Endodermal cell (in vitro differentiated cells): Measurements from ENCODE around the gene PSMC3. TPM values are rescaled to one million over a fixed set of nuclear protein-coding genes. Genes with fewer than 3 reads are reported as not detected.

Experiments
- DNase-seq: peaks from one replicate; pipeline ENCODE4 v3.0.0-alpha.2; 2017
- H3K27ac ChIP-seq: 2 replicates; pipeline ENCODE4 v1.5.1; 2013; ENCODE audit warnings: mild to moderate bottlenecking, low read depth, low read length, moderate library complexity
- H3K27me3 ChIP-seq: 2 replicates; pipeline ENCODE4 v1.6.1; 2013; ENCODE audit warnings: mild to moderate bottlenecking, low read length, moderate library complexity; ENCODE audit not compliant: insufficient read depth, control insufficient read depth, poor library complexity, severe bottlenecking
- H3K36me3 ChIP-seq: 2 replicates; pipeline ENCODE4 v1.7.0; 2013; ENCODE audit warnings: mild to moderate bottlenecking, low read length, moderate library complexity; ENCODE audit not compliant: control insufficient read depth, insufficient read depth
- H3K4me1 ChIP-seq: one replicate; pipeline ENCODE4 v1.7.0; 2013; ENCODE audit warnings: low read length; ENCODE audit not compliant: control insufficient read depth, insufficient read depth
- H3K4me3 ChIP-seq: 2 replicates; pipeline ENCODE4 v1.5.1; 2013; ENCODE audit warnings: mild to moderate bottlenecking, low read length, moderate library complexity
- H3K9ac ChIP-seq: 2 replicates; pipeline ENCODE4 v1.6.1; 2013; ENCODE audit warnings: mild to moderate bottlenecking, low read length, moderate library complexity; ENCODE audit not compliant: poor library complexity, severe bottlenecking; ENCODE audit errors: extremely low read depth
- H3K9me3 ChIP-seq: 2 replicates; pipeline ENCODE4 v1.6.1; 2013; ENCODE audit warnings: mild to moderate bottlenecking, low read length, moderate library complexity; ENCODE audit not compliant: control insufficient read depth
- H3K27ac Mint-ChIP-seq: 2 replicates; pipeline ENCODE4 v1.8.0; 2020; ENCODE audit warnings: mixed read lengths
- H3K27me3 Mint-ChIP-seq: 2 replicates; pipeline ENCODE4 v1.8.0; 2021; ENCODE audit warnings: mild to moderate bottlenecking, mixed read lengths; ENCODE audit not compliant: insufficient read depth
- H3K36me3 Mint-ChIP-seq: 2 replicates; pipeline ENCODE4 v1.8.0; 2020; ENCODE audit warnings: low read depth, mixed read lengths
- H3K4me1 Mint-ChIP-seq: 2 replicates; pipeline ENCODE4 v1.8.0; 2020; ENCODE audit warnings: mixed read lengths
- H3K4me3 Mint-ChIP-seq: 2 replicates; pipeline ENCODE4 v1.8.0; 2020; ENCODE audit warnings: mild to moderate bottlenecking, moderate library complexity, mixed read lengths
- H3K9me3 Mint-ChIP-seq: 2 replicates; pipeline ENCODE4 v1.8.0; 2020; ENCODE audit warnings: mild to moderate bottlenecking, mixed read lengths
- CTCF ChIP-seq: fragments of 200-600 bp; sonication (generic); conservative IDR thresholded peaks from 2 replicates; pipeline ENCODE4 v1.5.0; 2021; ENCODE audit warnings: antibody characterized with exemption, mild to moderate bottlenecking
- WGBS, 2 experiments: methylation state at CpG; one replicate each; pipeline versions ENCODE4 v1.1.5 to v1.1.7; 2013; ENCODE audit warnings: missing lambda C conversion rate in 2 of 2, mixed read lengths in 1 of 2; ENCODE audit not compliant: insufficient coverage in 1 of 2, insufficient read length in 1 of 2; 5-methylcytosine and 5-hydroxymethylcytosine counted together
- total RNA-seq, 2 donors: library from RNA; stranded (reverse); fragmentation: NEBNext Ultra II Directional in 1 of 2; extraction: Animal tissue kit (Norgen Biotek cat#: 25700) in 1 of 2; gene quantifications; 2 replicates in 1 of 2; 3 replicates in 1 of 2; pipeline ENCODE4 v1.2.1, GENCODE V29; 2021

Gene PSMC3
- total RNA-seq, 2 donors from 2014 or later, result 152 to 175 TPM

- H3K27ac Mint-ChIP-seq, result no peak overlapping the region
- DNase-seq, result no peak
- no peaks in the 10 kb centered on the region for H3K9me3 Mint-ChIP-seq
- Histone ChIP-seq H3K4me1 (no peaks in the 10 kb centered on the region), H3K9ac (no peak overlapping the region), H3K36me3 (no peaks in the 10 kb centered on the region), H3K27ac (no peak overlapping the region), H3K9me3 (no peaks in the 10 kb centered on the region), H3K4me3 (no peak overlapping the region), H3K27me3 (no peaks in the 10 kb centered on the region)
- no peaks in the 10 kb centered on the region for H3K27me3 Mint-ChIP-seq
- no peak for TF ChIP-seq CTCF
- no peak overlapping the region for H3K4me3 Mint-ChIP-seq
- WGBS, 2 experiments, result 96% methylated on average over 4 to 8 of the region's 8 CpGs
- H3K36me3 Mint-ChIP-seq, result peaks cover 6% of the 10 kb centered on the region
- H3K4me1 Mint-ChIP-seq, result no peaks in the 10 kb centered on the region
These were observed 27.1 kb upstream of the PSMC3 start for GRCh38 chr11:47453365-47453764.

GRCh38 chr11:47451990-47452389 is 25.8 kb upstream of the PSMC3 start:
- H3K27me3 Mint-ChIP-seq, result no peaks in the 10 kb centered on the region
- no peak for TF ChIP-seq CTCF
- H3K9me3 Mint-ChIP-seq, result no peaks in the 10 kb centered on the region
- Histone ChIP-seq H3K27ac (no peak overlapping the region), H3K27me3 (no peaks in the 10 kb centered on the region), H3K4me1 (no peaks in the 10 kb centered on the region), H3K9me3 (no peaks in the 10 kb centered on the region), H3K4me3 (no peak overlapping the region), H3K9ac (no peak overlapping the region), H3K36me3 (no peaks in the 10 kb centered on the region)
- H3K4me3 Mint-ChIP-seq, result no peak overlapping the region
- H3K4me1 Mint-ChIP-seq, result no peaks in the 10 kb centered on the region
- no peak for DNase-seq
- 97 to 100% methylated on average over 2 to 4 of the region's 4 CpGs for WGBS, 2 experiments
- peaks cover 7% of the 10 kb centered on the region for H3K36me3 Mint-ChIP-seq
- H3K27ac Mint-ChIP-seq, result no peak overlapping the region

GRCh38 chr11:47451436-47451835 is 25.2 kb upstream of the PSMC3 start:
- Mint-ChIP-seq H3K27ac (no peak overlapping the region), H3K4me3 (no peak overlapping the region), H3K36me3 (peaks cover 7% of the 10 kb centered on the region), H3K9me3 (no peaks in the 10 kb centered on the region), H3K4me1 (no peaks in the 10 kb centered on the region), H3K27me3 (no peaks in the 10 kb centered on the region)
- no peak for TF ChIP-seq CTCF
- Histone ChIP-seq H3K9ac (no peak overlapping the region), H3K27ac (no peak overlapping the region), H3K4me1 (no peaks in the 10 kb centered on the region), H3K27me3 (no peaks in the 10 kb centered on the region), H3K9me3 (no peaks in the 10 kb centered on the region), H3K4me3 (no peak overlapping the region), H3K36me3 (no peaks in the 10 kb centered on the region)
- DNase-seq, result no peak
- 93 to 100% methylated on average over 1 to 3 of the region's 4 CpGs for WGBS, 2 experiments
